Superior temporal gyrus (tissue), 1 donor: ENCODE measurements around the gene DCAF6.
"Not testable (repeated sequence)": the region's sequence is repeated elsewhere in the genome, so short reads cannot be mapped to it uniquely, and the experiment has no call there.

ENCODE experiments used
- DNase-seq: peaks from one replicate; pipeline ENCODE4 v3.0.0-alpha.2; 2016; ENCODE audit errors: extremely low spot score

The DCAF6 gene

GRCh38 chr1:167923324-167924056 is 13.0 kb upstream of the DCAF6 start:
- DNase-seq, result no peak

DNA sequence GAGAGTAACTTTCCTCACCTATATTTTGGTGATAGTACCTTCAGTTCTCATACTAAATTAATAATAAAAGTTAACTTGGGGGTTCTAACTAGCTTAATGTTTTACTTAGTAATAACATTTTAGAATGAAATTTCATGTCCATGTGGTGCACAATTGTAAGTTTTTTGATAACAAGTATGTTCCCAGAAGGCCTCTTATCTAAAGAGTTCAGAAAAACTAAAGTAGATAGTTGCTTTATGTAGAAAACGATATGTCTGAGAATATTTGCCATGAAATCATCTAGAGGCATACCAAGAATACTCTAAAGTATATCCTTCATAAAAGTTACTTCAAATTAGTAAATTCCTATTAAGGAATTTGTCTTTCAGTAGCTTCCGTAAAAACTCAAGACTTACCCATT is 12.4 kb upstream of the DCAF6 start:
- no peak for DNase-seq

DNA sequence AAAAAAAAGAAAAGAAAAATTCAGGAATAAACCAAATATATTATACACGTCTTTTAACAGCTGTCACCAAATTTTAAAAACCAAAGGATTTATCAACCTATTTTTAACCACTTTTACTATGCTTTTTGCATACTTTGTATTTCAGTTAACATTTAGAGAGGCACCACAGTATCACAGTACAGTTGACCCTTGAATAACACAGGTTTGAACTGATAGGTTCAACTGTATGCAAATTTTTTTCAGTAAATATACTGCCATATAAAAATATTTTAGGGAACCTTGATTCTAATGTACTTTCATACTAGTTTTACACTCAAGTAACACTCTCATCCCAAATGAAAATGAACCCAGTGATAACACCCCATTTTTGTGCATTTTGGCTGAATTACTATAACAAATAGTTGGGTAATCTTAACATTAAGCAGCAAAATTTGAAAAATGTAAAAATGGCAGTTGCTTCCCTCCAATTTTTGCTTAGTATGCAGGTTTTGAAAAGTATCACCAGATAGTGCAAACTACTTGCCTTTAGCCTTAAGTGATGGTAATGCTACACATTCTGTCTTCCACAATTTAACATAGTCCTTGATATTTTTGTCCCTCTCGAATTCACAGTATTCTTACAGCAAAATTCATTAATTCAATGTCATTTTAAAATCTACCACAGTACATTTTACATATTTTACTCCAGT is 11.8 kb upstream of the DCAF6 start:
- no peak for DNase-seq

- no peak for DNase-seq
Measured at GRCh38 chr1:167926486-167926997, 9.9 kb upstream of the DCAF6 start.

GRCh38 chr1:167927046-167927754 is 9.3 kb upstream of the DCAF6 start:
- DNase-seq, result no peak

DNA sequence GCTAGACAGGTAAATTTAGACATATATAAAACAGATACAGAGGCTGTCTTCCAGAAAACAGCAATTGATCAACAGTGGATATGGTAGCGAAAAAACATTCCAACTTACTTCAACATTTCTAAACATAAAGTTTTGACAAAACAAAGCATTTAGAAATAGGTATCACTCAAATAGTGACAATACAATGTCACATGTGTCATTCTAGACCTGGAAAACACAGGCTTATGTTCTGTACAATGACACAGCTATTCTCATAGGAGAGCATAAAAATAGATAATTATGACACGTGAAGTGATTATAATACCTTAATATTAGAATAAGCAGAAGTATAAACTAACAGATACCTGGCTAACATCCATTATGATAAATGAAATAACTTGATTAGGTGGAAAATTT is 8.0 kb upstream of the DCAF6 start:
- DNase-seq, result no peak

DNA sequence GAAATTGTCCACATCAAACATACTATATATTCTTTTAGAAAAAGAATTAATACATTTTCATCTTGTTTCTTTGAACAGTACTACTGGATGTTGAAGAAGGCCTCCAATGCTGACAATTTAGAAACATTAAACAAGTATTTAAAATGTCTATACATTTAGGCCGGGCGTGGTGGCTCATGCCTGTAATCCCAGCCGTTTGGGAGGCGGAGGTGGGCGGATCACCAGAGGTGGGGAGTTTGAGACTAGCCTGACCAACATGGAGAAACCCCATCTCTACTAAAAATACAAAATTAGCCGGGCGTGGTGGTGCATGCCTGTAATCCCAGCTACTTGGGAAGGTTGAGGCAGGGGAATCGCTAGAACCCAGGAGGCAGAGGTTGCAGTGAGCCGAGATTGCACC is 7.6 kb upstream of the DCAF6 start:
- DNase-seq, result not testable (repeated sequence)

DNA sequence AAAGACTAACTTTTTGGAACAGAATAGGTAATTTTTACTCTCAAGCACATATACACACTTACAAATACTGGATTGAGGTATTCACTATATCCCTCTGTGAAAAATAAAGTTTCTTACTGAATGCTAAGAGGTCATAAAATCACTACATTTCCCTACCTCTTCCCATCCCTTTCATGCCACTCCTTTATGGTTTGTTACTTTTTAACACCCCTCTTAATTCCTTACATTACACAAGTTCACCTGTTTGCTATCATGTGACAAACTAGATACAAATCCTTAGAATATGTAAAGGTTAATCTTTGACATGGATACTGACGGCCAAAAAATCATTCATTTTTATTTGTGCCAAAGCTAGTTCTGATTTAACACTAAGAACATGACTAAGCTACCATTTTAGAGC is 6.8 kb upstream of the DCAF6 start:
- no peak for DNase-seq

DNA sequence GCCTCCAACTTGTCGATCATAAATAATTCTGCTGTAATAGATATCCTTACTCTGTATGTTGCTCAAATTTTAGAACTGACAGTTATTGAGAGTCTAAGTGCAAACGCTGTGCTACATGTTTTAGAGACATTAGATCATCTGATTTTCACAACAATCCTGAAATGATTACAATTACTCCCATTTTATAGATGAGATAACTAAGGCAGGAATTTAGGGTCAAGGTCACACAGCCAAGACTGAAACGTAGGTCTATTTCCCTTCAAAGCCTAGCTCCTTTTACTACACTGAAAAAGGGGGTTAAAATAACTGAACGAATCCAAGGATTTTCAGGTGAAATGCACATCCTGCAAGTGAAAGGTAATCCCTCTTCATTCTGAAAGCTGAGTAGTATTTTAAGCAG is 2.7 kb upstream of the DCAF6 start:
- DNase-seq, result no peak

DNA sequence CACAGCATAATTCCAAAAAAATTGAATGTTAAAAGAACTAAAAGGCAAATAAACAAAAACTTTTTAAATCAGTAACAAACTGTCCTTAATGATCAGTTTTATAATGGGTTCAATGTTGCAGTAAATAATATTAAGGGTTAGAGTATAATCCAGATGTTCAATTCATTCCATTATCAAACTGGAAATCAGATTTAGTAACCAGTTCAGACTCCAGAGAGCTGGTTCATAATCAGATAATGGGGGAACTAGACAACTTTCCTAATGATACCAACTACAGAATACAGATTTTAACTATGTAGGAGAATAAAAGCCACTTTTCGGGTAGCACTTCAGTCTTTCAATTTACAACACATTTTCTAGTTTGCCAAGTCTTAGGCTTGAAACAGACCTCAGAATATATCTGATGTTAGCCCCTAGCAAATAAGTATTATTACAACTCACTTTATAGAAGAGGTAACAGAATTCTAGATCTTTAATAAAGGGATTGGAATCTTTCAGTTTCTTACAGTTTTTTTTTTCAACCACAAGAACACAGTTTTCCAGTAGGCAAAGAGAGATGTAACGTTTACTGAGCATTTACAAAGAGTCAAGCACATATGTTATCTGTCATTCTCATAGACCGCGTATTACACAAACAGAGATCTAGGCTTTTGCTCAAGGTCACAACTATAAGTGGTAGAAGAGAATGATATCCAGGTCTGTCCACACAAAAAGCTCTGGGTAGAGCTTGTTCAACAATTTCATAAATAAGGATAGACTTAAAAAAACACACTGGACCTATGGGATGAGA is 1.9 kb upstream of the DCAF6 start:
- peak; percentile 57 for DNase-seq

- peak; percentile 62 for DNase-seq
Measured at GRCh38 chr1:167935216-167936067, 1.0 kb upstream of the DCAF6 start.

DNA sequence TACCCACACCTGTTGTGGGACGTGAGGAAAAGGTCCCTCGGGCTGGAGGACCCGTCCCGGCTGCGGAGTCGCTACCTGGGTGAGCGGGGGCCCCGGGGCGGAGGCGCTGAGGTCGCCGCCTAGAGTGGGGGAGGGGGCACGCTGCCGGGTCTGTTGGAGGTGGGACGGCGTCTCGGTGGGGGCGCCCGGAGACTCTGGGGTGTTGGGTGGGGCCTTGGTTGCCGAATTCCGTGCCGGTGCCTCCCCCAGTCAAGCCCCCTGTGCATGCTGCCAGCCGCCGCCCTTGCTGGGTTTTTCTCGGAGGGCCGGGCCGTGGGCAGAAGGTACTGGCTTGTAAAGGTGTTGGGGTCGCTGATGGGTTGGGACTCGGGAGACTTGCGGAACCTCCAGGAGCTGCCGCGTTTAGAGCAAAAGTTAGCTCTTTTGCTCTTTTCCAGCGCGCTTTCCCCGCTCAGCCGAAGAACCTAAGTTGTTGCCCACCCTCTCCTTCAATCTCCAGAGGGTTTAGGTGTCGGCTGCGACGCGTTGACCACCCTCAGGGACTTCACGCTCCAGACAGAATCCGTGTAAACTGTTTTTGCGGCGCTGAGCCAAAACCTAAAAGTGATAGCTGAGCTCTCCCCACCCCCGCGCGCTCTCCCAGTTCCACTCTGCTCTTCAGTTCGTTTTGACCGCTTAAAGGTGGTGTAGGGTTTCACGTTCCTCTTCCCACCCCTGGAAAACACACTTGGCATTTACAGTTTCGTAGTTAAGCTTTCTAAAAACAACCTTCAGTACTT is 636 bp downstream of the DCAF6 start, which contains the start of gene MPC2:
Gene MPC2 (minus strand): TSS at position 143 of the 779 bp plus-strand sequence. CDS start 1,231 bp downstream, outside the sequence.
- peak; percentile 62 for DNase-seq

GRCh38 chr1:167937709-167938010 is 1.2 kb downstream of the DCAF6 start:
- no peak for DNase-seq

DNA sequence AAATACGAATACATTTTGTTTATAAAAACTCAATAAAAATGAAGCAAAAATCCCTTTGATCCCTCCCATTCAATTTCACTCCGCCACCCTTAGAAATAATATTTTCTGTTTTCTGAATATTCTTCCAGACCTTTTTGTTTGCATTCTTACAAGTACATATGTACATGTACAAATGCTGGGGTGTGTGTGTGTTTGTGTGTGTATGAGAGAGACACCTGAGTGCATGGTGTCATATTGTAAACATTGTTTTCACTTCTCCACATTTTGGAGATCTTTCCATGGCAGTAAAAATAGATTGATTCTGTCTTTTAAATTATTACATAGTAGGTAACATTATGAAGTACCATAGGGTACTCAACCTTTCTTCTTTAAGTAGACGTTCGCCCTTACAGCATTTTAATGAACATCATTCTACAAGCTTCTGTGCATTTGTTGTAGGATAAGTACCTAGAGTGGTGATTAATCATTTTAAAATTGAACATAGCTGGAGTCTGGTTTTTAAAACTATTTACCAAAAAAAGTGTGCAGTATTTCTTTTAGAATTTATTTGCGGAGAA is 1.7 kb downstream of the DCAF6 start:
- no peak for DNase-seq

DNA sequence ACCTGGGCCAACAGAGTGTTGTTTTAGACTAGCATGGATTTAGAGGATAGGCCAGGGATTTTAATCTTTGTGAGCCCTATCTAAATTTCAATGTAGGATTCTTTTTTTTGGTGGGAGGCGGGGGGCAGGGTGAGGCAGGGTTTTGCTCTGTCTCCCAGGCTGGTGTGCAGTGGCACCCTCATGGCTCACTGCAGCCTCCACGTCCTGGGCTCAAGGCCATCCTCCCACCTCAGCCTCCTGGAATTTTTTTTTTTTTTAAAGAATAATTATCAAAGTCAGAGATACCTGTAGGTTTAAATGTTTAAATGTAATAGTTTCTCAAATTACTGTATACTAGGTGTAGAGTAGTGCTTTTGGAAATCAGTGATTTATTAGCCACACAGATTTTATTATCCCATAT is 3.8 kb downstream of the DCAF6 start:
- DNase-seq, result no peak

GRCh38 chr1:167943541-167943940 is 7.1 kb downstream of the DCAF6 start:
- DNase-seq, result no peak

- no peak for DNase-seq
Measured at GRCh38 chr1:167947733-167948132, 11.2 kb downstream of the DCAF6 start.

DNA sequence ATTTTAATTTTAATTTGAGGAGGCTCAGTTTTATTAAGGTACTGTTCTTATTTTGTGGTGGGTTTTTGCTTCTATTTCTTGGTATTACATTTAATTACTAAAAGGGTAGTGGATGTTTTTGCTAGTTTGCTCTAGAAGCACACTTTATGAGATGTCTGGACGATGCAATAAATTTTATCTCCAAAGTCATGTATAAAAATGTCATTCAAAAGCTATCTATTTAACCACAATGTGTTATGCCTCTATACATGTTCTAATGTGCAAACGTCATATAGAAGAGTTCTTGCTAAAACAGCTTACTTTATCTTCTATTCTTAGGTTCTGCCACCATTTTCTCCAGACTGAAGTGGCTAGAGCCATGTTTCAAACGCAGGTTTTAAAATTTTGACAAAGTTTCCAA is 13.3 kb downstream of the DCAF6 start:
- DNase-seq, result no peak

DNA sequence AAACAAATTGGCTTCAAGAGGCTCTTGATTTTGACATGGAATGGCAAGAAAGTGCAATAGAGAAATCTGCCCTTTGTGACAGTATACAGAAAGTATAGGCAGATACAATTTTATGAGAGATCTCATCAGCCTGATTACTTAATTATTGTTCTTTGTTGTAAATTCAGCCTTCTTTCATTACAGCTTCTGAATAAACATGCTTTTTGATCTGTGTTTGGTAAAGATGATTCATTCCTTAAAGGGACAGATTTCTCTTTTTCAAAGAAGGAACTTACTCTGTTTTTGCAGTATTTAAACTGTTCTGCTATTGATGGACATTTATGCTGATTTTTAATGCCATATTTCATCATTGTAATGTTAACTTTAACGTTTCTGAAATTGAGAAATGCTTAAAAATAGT is 14.1 kb downstream of the DCAF6 start:
- DNase-seq, result no peak

- DNase-seq, result no peak
Measured at GRCh38 chr1:167955915-167956314, 19.4 kb downstream of the DCAF6 start.
